ENCODE measurements around the gene BBX. TPM values are rescaled to one million over a fixed set of nuclear protein-coding genes. Genes with fewer than 3 reads are reported as not detected.

BBX gene
- total and polyA plus RNA-seq, 2 of the 4 experiments (the other 2 are of a cell fraction): 13.6 to 107 TPM

DNA sequence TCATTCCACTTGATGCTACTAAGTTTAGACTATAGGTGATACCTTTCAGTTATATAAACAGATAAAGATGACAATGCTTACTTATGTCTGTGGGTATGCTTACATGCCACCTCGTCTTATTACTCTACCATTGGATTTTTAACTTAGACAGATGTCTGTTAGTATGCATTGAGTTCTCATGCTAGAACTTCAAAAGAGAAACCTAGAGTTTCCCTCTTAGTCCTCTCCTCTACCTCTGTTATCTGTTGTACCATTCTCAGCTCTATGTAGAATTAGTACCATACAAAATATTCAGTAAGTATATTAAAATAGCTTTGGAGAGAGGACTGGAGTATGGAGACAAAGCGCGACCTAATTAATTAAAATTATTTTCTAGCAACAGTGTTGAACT lies 111.3 kb downstream of the BBX start:
- in situ Hi-C loops (cut with MboI; ENCODE audit: low sequenced_read_pairs): no loop called here
- no TSS peak for BruUV-seq (replicated peaks)

More for the DNA sequence above, 111.3 kb downstream of the BBX start:
- H3K9ac ChIP-seq (ENCODE audit: low read depth, low read length): no peak overlapping the region
- no peak overlapping the region for H2AFZ ChIP-seq (replicated peaks; ENCODE audit: low read length, poor library complexity)
- TF ChIP-seq MAZ (IDR thresholded peaks at IDR 0.05; ENCODE audit: borderline replicate concordance, low read depth, low read length): no peak
- TF ChIP-seq, protein P1, sequence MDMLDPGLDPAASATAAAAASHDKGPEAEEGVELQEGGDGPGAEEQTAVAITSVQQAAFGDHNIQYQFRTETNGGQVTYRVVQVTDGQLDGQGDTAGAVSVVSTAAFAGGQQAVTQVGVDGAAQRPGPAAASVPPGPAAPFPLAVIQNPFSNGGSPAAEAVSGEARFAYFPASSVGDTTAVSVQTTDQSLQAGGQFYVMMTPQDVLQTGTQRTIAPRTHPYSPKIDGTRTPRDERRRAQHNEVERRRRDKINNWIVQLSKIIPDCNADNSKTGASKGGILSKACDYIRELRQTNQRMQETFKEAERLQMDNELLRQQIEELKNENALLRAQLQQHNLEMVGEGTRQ (IDR thresholded peaks at IDR 0.05; ENCODE audit: low read depth, low read length): no peak
- no peak for TF ChIP-seq RFX5 (IDR thresholded peaks at IDR 0.05; ENCODE audit: low read depth, low read length)
- TF ChIP-seq NFE2L2 (IDR thresholded peaks at IDR 0.05; ENCODE audit: low read depth, low read length): no peak
- TF ChIP-seq MXI1 (IDR thresholded peaks at IDR 0.05; ENCODE audit: borderline replicate concordance, low read depth, low read length): no peak
- no peak for TF ChIP-seq CHD1 (IDR thresholded peaks at IDR 0.05; ENCODE audit: low read depth, low read length)
- TF ChIP-seq CEBPB (IDR thresholded peaks at IDR 0.05; ENCODE audit: low read depth, low read length): no peak
- TF ChIP-seq, protein P2, sequence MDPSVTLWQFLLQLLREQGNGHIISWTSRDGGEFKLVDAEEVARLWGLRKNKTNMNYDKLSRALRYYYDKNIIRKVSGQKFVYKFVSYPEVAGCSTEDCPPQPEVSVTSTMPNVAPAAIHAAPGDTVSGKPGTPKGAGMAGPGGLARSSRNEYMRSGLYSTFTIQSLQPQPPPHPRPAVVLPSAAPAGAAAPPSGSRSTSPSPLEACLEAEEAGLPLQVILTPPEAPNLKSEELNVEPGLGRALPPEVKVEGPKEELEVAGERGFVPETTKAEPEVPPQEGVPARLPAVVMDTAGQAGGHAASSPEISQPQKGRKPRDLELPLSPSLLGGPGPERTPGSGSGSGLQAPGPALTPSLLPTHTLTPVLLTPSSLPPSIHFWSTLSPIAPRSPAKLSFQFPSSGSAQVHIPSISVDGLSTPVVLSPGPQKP (IDR thresholded peaks at IDR 0.05; ENCODE audit: borderline replicate concordance, low read depth, low read length): no peak
- TF ChIP-seq, protein P3, sequence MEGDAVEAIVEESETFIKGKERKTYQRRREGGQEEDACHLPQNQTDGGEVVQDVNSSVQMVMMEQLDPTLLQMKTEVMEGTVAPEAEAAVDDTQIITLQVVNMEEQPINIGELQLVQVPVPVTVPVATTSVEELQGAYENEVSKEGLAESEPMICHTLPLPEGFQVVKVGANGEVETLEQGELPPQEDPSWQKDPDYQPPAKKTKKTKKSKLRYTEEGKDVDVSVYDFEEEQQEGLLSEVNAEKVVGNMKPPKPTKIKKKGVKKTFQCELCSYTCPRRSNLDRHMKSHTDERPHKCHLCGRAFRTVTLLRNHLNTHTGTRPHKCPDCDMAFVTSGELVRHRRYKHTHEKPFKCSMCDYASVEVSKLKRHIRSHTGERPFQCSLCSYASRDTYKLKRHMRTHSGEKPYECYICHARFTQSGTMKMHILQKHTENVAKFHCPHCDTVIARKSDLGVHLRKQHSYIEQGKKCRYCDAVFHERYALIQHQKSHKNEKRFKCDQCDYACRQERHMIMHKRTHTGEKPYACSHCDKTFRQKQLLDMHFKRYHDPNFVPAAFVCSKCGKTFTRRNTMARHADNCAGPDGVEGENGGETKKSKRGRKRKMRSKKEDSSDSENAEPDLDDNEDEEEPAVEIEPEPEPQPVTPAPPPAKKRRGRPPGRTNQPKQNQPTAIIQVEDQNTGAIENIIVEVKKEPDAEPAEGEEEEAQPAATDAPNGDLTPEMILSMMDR (conservative IDR thresholded peaks at IDR 0.05; ENCODE audit: low read depth, low read length): no peak
- no peak for TF ChIP-seq RCOR1 (IDR thresholded peaks at IDR 0.05; ENCODE audit: insufficient replicate concordance, low read length)
- no peak for TF ChIP-seq FOS (IDR thresholded peaks at IDR 0.05; ENCODE audit: low read depth, low read length)
- no peak for TF ChIP-seq MAFK (IDR thresholded peaks at IDR 0.05; ENCODE audit: low read depth, low read length)
- no peak for TF ChIP-seq BHLHE40 (IDR thresholded peaks at IDR 0.05; ENCODE audit: low read depth, low read length)
- TF ChIP-seq RAD21 (IDR thresholded peaks at IDR 0.05; ENCODE audit: low read length): no peak
- TF ChIP-seq POLR2A (IDR thresholded peaks at IDR 0.05; ENCODE audit: low read depth, low read length): no peak
- no CpG with 5 or more reads among the region's 3 CpGs for WGBS, 2 experiments (ENCODE audit: extremely low coverage in 2 of 2, insufficient read length in 1 of 2)
- H3K14ac ChIP-seq (replicated peaks; ENCODE audit: low read depth, low read length): no peak overlapping the region
- CTCF ChIA-PET: no interaction called here
- no peak overlapping the region for H3K4me2 ChIP-seq (ENCODE audit: low read depth, low read length)
- no peak overlapping the region for H2BK15ac ChIP-seq (ENCODE audit: low read depth, low read length)
- peaks cover 0 to 15% of the 10 kb centered on the region in 2 experiments; a peak in 3 of 4 replicates for H3K79me1 ChIP-seq (ENCODE audit: low read depth in 1 of 2, low read length in 2 of 2)
- no peak overlapping the region for H4K91ac ChIP-seq (ENCODE audit: insufficient read depth, low read depth, low read length)
- no peak overlapping the region for H3K4me3 ChIP-seq (ENCODE audit: insufficient read depth, low read depth, low read length)
- H2BK120ac ChIP-seq (ENCODE audit: low read depth, low read length): no peak overlapping the region
- no peak overlapping the region for H2AK5ac ChIP-seq (ENCODE audit: low read depth, low read length)
- H3K4me1 ChIP-seq (ENCODE audit: control insufficient read depth, insufficient read depth, low read length): no peaks in the 10 kb centered on the region
- intact Hi-C loops (cut with micrococcal nuclease) (no loop called here), dilution Hi-C loops (cut with HindIII; ENCODE audit: low sequenced_read_pairs, unreplicated experiment) (no loop called here)
- no peak overlapping the region for H3K23ac ChIP-seq (ENCODE audit: low read depth, low read length)
- POLR2A ChIA-PET (ENCODE audit: unreplicated experiment): no interaction called here
- no peak overlapping the region for H3K27ac ChIP-seq (ENCODE audit: insufficient read depth, low read length)
- no peaks in the 10 kb centered on the region for H3K9me1 ChIP-seq (ENCODE audit: insufficient read depth, low read length)
- DNase-seq (no peak), ATAC-seq (ENCODE audit: low read depth) (no peak)
- no peaks in the 10 kb centered on the region for H3K9me3 ChIP-seq (ENCODE audit: control insufficient read depth, insufficient read depth, low read length)
- H3K4ac ChIP-seq (ENCODE audit: low read depth, low read length): no peak overlapping the region
- H2AK9ac ChIP-seq (replicated peaks; ENCODE audit: low read depth, low read length, poor library complexity): no peak overlapping the region
- no peak overlapping the region for H2BK5ac ChIP-seq (ENCODE audit: low read depth, low read length, poor library complexity, severe bottlenecking)
- H4K8ac ChIP-seq (ENCODE audit: low read depth in 2 of 2, low read length in 2 of 2): no peak overlapping the region
- H4K5ac ChIP-seq (ENCODE audit: low read depth, low read length): no peak overlapping the region
- no peak overlapping the region for H3K18ac ChIP-seq (ENCODE audit: low read depth, low read length)
- H3K56ac ChIP-seq (ENCODE audit: extremely low read depth, insufficient read depth, low read length): no peak overlapping the region
- H3K27me3 ChIP-seq (ENCODE audit: control insufficient read depth, insufficient read depth, low read length): no peaks in the 10 kb centered on the region
- no peak overlapping the region for H2BK20ac ChIP-seq (ENCODE audit: low read depth, low read length)
- H3K36me3 ChIP-seq (ENCODE audit: control insufficient read depth, insufficient read depth, low read length): no peaks in the 10 kb centered on the region
- no peaks in the 10 kb centered on the region for H4K20me1 ChIP-seq (ENCODE audit: insufficient read depth, low read length)

Data from IMR-90 (cell line).